Activated naive CD4-positive, alpha-beta T cell treated with anti-CD3 and anti-CD28 coated beads for 36 hours (primary cell): Measurements from ENCODE around the gene SIAE. TPM values are rescaled to one million over a fixed set of nuclear protein-coding genes. Genes with fewer than 3 reads are reported as not detected.
A peak's percentile ranks its signal among the peaks of the same experiment; 100 is the strongest.

Source experiments
- CTCF ChIA-PET: fragments of 350-600 bp; sonication (Branson Sonifier 250); formaldehyde crosslinking; loops from one replicate; lab custom pipeline; 2021; ENCODE audit warnings: antibody characterized with exemption; lab: Charles Lee
- DNase-seq: peaks from one replicate; pipeline ENCODE4 v3.0.0-alpha.2; 2020
- H3K27ac Mint-ChIP-seq: one replicate; pipeline ENCODE4 v1.8.0; 2021; ENCODE audit warnings: mild to moderate bottlenecking, mixed read lengths
- H3K27me3 Mint-ChIP-seq: one replicate; pipeline ENCODE4 v1.8.0; 2021; ENCODE audit warnings: low read depth, mixed read lengths
- H3K36me3 Mint-ChIP-seq: one replicate; pipeline ENCODE4 v1.8.0; 2021; ENCODE audit warnings: low read depth, mixed read lengths
- H3K4me1 Mint-ChIP-seq: one replicate; pipeline ENCODE4 v1.8.0; 2021; ENCODE audit warnings: low read depth, mixed read lengths
- H3K4me3 Mint-ChIP-seq: one replicate; pipeline ENCODE4 v1.8.0; 2021; ENCODE audit warnings: mild to moderate bottlenecking, moderate library complexity, mixed read lengths
- H3K9me3 Mint-ChIP-seq: one replicate; pipeline ENCODE4 v1.8.0; 2021; ENCODE audit warnings: mixed read lengths
- intact Hi-C: fragments of 100-400 bp; cut with micrococcal nuclease; formaldehyde crosslinking; loops from one replicate; pipeline ENCODE4 v1.15.1; 2023
- total RNA-seq, 2 experiments: library from RNA; stranded (reverse); gene quantifications; one replicate each; pipeline ENCODE4 v1.2.3, GENCODE V29; 2021

The SIAE gene
- total RNA-seq, 2 experiments from 2014 or later, result 7.8 to 10.8 TPM

GRCh38 chr11:124591430-124591829 lies 82.1 kb downstream of the SIAE start:
- Mint-ChIP-seq H3K4me1 (no peaks in the 10 kb centered on the region), H3K4me3 (no peak overlapping the region), H3K9me3 (no peaks in the 10 kb centered on the region), H3K36me3 (no peaks in the 10 kb centered on the region), H3K27me3 (peaks cover 15% of the 10 kb centered on the region), H3K27ac (no peak overlapping the region)
- no peak for DNase-seq
- CTCF ChIA-PET, result no interaction called here
- intact Hi-C loops, result loop anchor here (2.0 kb wide), 1 partner anchor 521 kb away; no protein-coding TSS in a partner anchor

- intact Hi-C loops, result loop anchor here (1.0 kb wide), 2 partner anchors 171 to 184 kb away; no protein-coding TSS in a partner anchor
- peak; percentile 70 for DNase-seq
- Mint-ChIP-seq H3K27ac (no peak overlapping the region), H3K27me3 (peaks cover 14% of the 10 kb centered on the region), H3K4me3 (no peak overlapping the region), H3K9me3 (no peaks in the 10 kb centered on the region), H3K36me3 (no peaks in the 10 kb centered on the region), H3K4me1 (no peaks in the 10 kb centered on the region)
- CTCF ChIA-PET, result interaction anchor here (0.7 to 2.9 kb wide), 7 partner anchors 8 to 364 kb away, joined by 3 to 17 read pairs (median 6); no protein-coding TSS in a partner anchor
Observed at GRCh38 chr11:124586238-124586860, 87.2 kb downstream of the SIAE start.

- CTCF ChIA-PET, result interaction anchor here (0.8 to 2.9 kb wide), 7 partner anchors 10 to 513 kb away, joined by 3 to 17 read pairs (median 4); no protein-coding TSS in a partner anchor
- H3K9me3 Mint-ChIP-seq, result no peaks in the 10 kb centered on the region
- no peak overlapping the region for H3K27ac Mint-ChIP-seq
- H3K27me3 Mint-ChIP-seq, result peaks cover 14% of the 10 kb centered on the region
- intact Hi-C loops, result no loop called here
- no peak for DNase-seq
- H3K4me1 Mint-ChIP-seq, result no peaks in the 10 kb centered on the region
- no peak overlapping the region for H3K4me3 Mint-ChIP-seq
- H3K36me3 Mint-ChIP-seq, result no peaks in the 10 kb centered on the region
Observed at GRCh38 chr11:124584681-124585372, 88.7 kb downstream of the SIAE start.

GRCh38 chr11:124583781-124584180 lies 89.8 kb downstream of the SIAE start:
- no peaks in the 10 kb centered on the region for H3K4me1 Mint-ChIP-seq
- H3K36me3 Mint-ChIP-seq, result no peaks in the 10 kb centered on the region
- no peak overlapping the region for H3K4me3 Mint-ChIP-seq
- intact Hi-C loops, result no loop called here
- H3K27ac Mint-ChIP-seq, result no peak overlapping the region
- no peaks in the 10 kb centered on the region for H3K9me3 Mint-ChIP-seq
- no peak for DNase-seq
- CTCF ChIA-PET, result interaction anchor here (1.0 to 2.9 kb wide), 4 partner anchors 10 to 512 kb away, joined by 3 to 16 read pairs (median 6); no protein-coding TSS in a partner anchor
- H3K27me3 Mint-ChIP-seq, result peaks cover 14% of the 10 kb centered on the region

Other genes with a start within 250 kb of the SIAE start
- gene OR8B4, start 248.9 kb downstream of the SIAE start, total RNA-seq, result not detected
- gene OR8B8, start 228.0 kb downstream of the SIAE start, total RNA-seq, result not detected
- not detected for gene OR8B12, start 130.1 kb downstream of the SIAE start, total RNA-seq
- gene OR8A1, start 103.7 kb downstream of the SIAE start, total RNA-seq, result not detected
- gene PANX3, start 62.3 kb downstream of the SIAE start, total RNA-seq, result not detected
- 10 to 100 TPM; 28.3 to 28.6 TPM for gene TBRG1, start 50.9 kb downstream of the SIAE start, total RNA-seq
- gene SPA17, start 165 bp upstream of the SIAE start, total RNA-seq, result 1 to 10 TPM; 3.9 to 5.1 TPM
- gene NRGN, start 66.2 kb upstream of the SIAE start, total RNA-seq, result 10 to 100 TPM; 10.3 to 10.8 TPM
- under 1 TPM; 0.20 to 0.29 TPM for gene VSIG2, start 78.5 kb upstream of the SIAE start, total RNA-seq
- gene ESAM, start 88.6 kb upstream of the SIAE start, total RNA-seq, result 1 to 10 TPM; 1.0 to 1.2 TPM
- gene MSANTD2, start 126.7 kb upstream of the SIAE start, total RNA-seq, result 1 to 10 TPM; 3.8 to 4.2 TPM
- 10 to 100 TPM; 24.2 to 24.5 TPM for gene ROBO3, start 191.7 kb upstream of the SIAE start, total RNA-seq
- gene ROBO4, start 224.1 kb upstream of the SIAE start, total RNA-seq, result not detected
- not detected for gene HEPN1, start 245.5 kb upstream of the SIAE start, total RNA-seq